LNCAP (cell line): ENCODE results near the gene ETV2.

ENCODE experiments used
- CTCF ChIP-seq: fragments of 450-650 bp; IDR thresholded peaks from 2 replicates; pipeline ENCODE4 v1.5.1; 2017; ENCODE audit warnings: mild to moderate bottlenecking

ETV2 gene

GRCh38 chr19:35620001-35620400 is 21.5 kb upstream of the ETV2 start:
- no peak for TF ChIP-seq CTCF

DNA sequence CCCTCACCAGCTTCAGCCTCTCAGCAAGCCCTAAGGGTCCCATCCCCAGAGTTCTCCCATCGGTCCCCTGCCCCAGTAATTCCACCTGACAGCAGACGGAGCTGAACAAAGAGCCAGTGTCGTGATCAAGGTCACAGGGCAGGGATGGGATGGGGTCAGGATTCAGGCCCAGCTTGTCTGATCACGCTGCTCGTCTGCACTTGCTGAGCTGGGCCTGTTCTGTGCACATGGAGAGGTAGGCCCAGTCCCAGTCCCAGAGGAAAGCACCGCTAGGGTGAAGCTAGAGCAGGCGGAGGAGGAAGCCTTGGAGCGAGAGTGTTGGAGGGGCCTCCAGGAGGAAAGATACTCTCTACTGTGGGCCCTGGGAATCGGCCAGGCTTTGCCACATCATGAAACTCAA is 19.8 kb upstream of the ETV2 start:
- TF ChIP-seq CTCF: no peak

DNA sequence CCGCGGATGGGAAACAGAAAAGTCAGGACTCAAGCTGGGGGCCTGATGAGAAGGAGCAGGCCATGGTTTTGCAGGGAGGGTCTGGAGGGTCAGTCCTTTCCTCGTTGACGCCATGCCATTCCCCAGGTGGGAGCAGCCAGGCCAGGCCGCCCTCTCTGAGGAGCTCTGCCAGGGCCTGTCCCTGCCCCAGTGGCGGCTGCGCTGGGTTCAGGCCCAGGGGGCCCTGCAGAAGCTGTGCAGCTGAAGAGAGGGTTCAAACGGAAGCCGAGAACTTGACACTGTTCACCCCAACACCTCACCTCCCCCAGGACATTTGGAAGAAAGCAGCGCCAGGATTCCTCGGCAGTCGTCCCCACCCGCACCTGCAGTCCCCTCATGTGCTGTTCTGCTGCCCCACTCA is 18.8 kb upstream of the ETV2 start:
- no peak for TF ChIP-seq CTCF

GRCh38 chr19:35623327-35624010 is 18.1 kb upstream of the ETV2 start:
- TF ChIP-seq CTCF: no peak

- no peak for TF ChIP-seq CTCF
These were observed 13.3 kb upstream of the ETV2 start for GRCh38 chr19:35628264-35628564.

GRCh38 chr19:35628565-35629331 is 12.8 kb upstream of the ETV2 start, which contains the start of gene RBM42:
RBM42 (plus strand) TSS chr19:35629036; CDS start chr19:35629154, 118 bp downstream.
- no peak for TF ChIP-seq CTCF

GRCh38 chr19:35629332-35629633 is 12.3 kb upstream of the ETV2 start:
- no peak for TF ChIP-seq CTCF
